Stimulated activated CD8-positive, alpha-beta memory T cell treated with anti-CD3 and anti-CD28 coated beads, Interleukin-2, amount 100 ng/mL, for 1 hour (primary cell): ENCODE measurements around the gene CNOT4.
"Not testable (repeated sequence)": the region's sequence is repeated elsewhere in the genome, so short reads cannot be mapped to it uniquely, and the experiment has no call there.

Source experiments
- DNase-seq, 2 donors: peaks; one replicate each; pipeline ENCODE4 v3.0.0-alpha.2; 2020; ENCODE audit warnings: low read depth in 2 of 2

Gene CNOT4

DNA sequence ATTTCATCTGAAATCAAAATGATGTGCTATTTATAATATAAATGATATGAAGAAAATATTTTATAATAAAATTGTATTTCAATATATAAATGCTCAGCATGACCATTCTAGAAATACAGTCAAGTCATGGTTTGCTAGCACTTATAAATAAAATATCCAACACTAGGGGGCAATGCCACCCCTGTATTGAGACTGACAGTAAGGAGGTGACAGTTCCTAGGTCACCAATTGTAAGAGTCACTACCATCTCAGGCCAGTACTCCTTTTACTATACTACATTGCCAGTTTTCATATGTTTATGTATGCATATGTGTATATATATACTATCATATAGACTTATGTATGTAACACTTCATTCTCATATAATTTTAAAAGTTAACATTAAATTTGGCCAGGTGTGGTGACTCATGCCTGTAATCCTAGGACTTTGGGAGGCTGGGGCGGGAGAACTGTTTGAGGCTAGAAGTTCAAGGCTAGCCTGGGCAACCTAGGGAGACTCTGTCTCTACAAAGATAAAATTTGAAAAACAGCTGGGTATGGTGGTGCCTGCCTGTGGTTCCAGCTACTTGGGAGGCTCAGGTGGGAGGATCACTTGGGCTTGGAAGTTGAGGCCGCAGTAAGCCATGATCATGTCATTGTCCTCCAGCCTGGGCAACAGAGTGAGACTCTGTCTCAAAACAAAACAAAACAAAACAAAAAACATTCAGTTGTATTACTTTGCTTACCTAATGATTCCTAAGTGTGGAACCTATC lies 2.4 kb upstream of the CNOT4 start:
- no peak for DNase-seq

DNA sequence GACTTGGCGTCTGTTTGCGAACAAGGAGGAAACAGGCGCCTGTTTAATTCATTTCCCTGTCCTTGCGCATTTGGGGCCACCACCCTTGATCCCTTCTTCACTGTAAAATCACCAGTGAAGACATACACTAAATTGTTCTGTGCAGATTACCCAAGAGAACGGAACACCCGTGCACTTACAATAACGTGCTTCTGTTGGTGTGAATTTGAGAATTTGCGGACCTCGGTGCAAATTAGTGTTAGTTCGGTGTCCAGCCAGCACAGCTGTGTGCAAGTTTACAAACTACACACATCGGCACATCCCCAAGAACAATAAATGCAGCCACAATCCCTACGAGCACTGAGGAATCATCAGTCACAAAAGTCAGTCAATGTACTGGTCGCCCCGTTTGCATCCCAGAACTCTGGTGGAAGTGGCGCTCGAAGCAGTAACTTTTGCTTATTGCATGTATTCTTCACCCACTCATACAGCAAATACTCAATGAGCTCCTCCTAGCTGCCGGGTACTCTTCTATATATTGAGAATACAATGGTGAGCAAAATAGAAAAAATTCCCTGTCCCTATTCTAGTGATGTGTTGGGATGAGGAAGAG lies 786 bp upstream of the CNOT4 start:
- no peak for DNase-seq

DNA sequence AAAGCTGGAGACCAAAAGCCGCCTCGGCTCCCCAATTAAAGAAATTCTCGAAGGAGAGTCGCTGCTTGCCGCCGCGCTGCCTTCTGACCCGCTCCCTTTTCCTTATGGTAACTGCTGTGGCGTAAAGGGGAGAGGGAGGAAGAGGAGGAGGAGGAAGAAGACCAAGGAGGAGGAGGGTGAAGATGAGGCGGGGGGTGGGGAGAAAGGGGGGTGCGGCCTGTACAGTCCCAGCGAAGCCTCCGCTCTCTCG lies 388 bp downstream of the CNOT4 start:
- no peak for DNase-seq

DNA sequence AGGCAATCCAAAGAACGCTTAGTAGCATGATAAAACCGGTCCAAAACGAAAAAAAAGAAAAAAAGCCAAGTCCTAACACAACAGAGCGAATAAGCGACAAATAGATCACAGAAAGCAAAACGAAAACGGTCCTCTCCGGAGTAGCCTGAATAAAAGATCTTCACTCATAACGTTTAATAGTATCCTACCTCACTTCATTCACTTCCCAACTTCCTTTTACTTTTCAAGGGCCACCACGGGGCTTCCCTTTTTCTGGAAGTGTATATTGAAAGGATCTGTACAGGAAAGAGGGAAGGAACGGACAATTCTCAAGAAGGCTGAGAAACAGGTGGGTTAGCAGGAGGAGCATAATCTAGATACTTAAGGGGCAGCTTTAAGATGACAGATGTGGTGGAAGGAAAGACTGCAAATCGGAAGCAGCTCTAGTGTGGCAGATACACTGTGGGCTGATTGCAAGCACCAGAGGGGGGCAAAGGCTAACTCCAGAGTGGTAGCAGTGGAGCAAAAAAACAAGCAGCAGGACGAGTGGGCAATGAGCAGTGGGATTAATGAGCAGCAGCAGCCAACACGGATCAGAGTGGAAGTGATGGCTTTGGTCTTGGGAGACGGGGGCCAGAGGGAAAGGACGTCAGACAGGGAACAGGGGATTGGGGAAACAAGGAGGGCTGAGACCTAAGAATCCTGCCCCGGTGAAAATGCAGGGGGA lies 866 bp downstream of the CNOT4 start:
- DNase-seq, result peak in 1 of 2 donors; percentile 1

DNA sequence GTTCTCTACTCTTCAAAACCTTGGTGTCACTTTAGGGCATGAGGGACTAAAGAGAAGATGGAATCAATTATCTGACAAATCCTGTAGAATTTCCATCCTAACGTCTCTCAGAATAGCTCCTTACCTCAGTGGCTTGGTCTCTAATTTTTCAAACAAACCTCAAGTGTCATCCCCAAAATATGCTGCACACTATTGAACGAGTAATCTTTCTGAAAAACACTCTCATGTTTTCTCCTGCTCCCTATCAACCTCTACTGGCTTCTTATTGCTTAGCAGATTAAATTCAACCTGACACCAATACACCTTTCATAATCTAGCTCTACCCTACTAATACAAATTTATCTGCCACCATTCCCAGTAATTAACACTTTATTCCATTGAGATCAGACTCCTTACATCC lies 8.5 kb downstream of the CNOT4 start:
- no peak for DNase-seq

DNA sequence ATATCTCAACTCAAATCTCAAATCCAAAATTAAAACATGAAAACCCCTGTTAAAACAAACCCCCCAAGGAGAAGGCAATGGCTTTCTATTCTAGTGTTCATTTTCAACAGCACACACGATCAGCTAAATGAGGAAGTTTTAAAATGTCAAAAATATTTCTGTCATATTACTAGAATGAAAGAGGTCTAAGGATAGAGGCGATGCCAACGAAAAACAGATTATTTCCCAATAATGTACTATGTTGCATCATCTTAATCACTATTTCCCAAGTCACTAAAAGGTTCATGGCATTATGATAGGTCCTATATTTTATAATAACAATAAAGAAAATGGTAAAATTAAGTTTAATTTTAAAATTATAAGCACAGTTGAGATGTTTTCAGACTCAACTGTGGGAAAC lies 10.1 kb downstream of the CNOT4 start:
- DNase-seq, result no peak

GRCh38 chr7:135497161-135497560 lies 12.7 kb downstream of the CNOT4 start:
- DNase-seq, result not testable (repeated sequence)

GRCh38 chr7:135493362-135493761 lies 16.5 kb downstream of the CNOT4 start:
- no peak for DNase-seq

DNA sequence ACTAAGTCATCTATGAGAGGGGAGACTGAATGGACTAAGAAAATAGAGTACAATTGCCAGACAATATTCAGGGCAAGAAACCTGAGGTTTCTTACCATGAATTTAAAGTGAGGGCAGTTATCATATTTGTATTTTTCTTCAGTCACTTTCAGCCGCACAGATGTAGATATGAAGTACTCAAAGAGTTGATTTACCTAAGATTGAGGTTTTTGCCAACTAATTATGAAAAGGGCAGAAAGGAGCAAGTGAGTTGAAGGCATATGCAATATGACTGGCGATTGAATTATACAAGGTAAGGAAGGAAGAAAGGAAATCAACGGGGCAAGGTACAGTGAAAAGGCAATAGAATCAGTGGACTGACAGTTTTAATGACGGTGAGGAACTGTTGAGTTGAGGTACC lies 17.8 kb downstream of the CNOT4 start:
- no peak for DNase-seq

- DNase-seq, result no peak
These were observed 19.1 kb downstream of the CNOT4 start for GRCh38 chr7:135490783-135491182.

GRCh38 chr7:135489791-135490190 lies 20.1 kb downstream of the CNOT4 start:
- no peak for DNase-seq

- no peak for DNase-seq
These were observed 23.5 kb downstream of the CNOT4 start for GRCh38 chr7:135486261-135486920.

GRCh38 chr7:135481598-135481979 lies 28.3 kb downstream of the CNOT4 start:
- no peak for DNase-seq

- DNase-seq, result no peak
These were observed 28.8 kb downstream of the CNOT4 start for GRCh38 chr7:135480966-135481597.

- DNase-seq, result no peak
These were observed 34.4 kb downstream of the CNOT4 start for GRCh38 chr7:135475521-135475920.

- DNase-seq, result not testable (repeated sequence)
These were observed 40.2 kb downstream of the CNOT4 start for GRCh38 chr7:135469705-135470104.

DNA sequence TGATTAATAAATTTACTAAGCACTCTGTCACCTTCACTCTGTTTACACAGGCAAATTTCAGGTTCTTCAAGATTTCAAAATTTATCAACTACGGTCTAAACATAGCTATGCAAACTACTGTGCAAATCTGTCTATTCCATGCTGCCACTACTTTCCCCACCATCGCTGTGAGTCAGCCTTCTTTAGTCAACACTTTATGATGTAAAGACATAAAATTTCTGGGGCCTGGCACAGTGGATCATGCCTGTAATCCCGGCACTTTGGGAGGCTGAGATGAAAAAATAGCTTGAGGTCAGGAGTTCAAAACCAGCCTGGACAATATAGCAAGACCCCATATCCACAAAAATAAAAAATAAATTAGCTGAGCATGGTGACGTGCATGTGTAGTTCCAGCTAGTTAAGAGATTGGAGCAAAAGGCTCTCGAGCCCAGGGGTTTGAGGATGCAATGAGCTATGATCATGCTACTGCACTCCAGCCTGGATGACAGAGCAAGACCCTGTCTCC lies 42.6 kb downstream of the CNOT4 start:
- DNase-seq, result no peak

DNA sequence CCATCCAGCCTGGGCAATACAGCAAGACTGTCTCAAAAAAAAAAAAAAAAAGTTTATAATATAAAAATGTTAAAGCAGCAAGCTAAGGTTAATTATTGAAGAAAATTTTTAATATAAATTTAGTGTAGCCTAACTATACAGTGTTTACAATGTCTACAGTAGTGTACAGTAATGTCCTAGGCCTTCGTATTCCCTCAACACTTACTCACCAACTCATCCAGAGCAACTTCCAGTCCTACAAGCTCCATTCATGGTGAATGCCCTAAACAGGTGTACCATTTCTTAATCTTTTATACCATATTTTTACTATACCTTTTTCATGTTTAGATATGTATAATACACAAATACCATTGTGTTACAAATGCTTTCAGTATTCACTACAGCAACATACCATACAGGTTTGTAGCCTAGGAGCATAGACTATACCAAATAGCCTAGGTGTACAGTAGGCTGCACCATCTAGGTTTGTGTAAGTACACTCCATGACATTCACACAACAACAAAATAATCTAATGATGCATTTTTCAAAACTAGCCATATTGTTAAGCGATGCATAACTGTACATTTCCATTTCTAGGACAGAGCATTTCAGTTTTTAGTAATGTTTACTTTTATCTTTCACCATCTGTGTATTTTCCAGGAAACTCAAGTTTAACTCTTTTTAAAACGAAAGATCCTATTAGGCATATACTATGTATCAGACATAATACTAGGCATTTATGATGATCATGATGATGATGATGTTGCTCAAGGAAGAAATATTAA lies 43.3 kb downstream of the CNOT4 start:
- DNase-seq, result no peak

DNA sequence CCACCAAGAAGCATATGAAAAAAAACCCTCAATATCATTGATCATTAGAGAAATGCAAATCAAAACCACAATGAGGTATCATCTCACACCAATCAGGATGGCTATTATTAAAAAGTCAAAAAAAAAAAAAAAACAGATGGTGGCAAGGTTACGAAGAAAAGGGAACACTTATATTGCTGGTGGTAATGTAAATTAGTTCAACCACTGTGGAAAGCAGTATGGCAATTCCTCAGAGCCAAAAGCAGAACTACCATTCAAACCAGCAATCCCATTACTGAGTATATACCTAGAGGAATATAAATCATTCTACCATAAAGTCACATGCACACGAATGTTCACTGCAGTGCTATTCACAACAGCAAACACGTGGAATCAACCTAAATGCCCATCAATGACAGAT lies 46.0 kb downstream of the CNOT4 start:
- no peak for DNase-seq

- DNase-seq, result no peak
These were observed 49.8 kb downstream of the CNOT4 start for GRCh38 chr7:135459951-135460567.

DNA sequence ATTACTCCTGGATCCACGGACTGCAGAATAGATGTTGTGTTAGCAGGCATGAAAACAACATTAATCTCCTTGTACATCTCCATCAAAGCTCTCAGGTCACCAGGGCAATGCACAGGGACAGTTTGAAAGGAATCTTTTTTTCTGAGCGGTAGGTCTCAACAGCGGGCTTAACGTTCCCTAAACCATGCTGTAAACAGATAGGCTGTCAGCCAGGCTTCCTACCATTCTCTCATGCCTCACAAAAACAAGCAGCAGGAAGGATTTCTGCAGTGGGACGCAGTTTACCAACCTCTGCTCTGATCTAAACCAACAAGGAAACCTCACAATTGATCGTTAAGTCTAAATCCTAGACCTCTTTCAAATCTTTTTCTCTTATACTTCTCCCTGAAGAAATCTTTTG lies 50.8 kb downstream of the CNOT4 start:
- no peak for DNase-seq
